NCI-H1694 treated with DMSO at 0.1 percent for 48 hours (cell line): ENCODE data around the gene AHCTF1.

ENCODE experiments used
- DNase-seq: peaks from one replicate; lab custom pipeline; 2025; lab: John Stamatoyannopoulos, UW

Gene AHCTF1, protein sequence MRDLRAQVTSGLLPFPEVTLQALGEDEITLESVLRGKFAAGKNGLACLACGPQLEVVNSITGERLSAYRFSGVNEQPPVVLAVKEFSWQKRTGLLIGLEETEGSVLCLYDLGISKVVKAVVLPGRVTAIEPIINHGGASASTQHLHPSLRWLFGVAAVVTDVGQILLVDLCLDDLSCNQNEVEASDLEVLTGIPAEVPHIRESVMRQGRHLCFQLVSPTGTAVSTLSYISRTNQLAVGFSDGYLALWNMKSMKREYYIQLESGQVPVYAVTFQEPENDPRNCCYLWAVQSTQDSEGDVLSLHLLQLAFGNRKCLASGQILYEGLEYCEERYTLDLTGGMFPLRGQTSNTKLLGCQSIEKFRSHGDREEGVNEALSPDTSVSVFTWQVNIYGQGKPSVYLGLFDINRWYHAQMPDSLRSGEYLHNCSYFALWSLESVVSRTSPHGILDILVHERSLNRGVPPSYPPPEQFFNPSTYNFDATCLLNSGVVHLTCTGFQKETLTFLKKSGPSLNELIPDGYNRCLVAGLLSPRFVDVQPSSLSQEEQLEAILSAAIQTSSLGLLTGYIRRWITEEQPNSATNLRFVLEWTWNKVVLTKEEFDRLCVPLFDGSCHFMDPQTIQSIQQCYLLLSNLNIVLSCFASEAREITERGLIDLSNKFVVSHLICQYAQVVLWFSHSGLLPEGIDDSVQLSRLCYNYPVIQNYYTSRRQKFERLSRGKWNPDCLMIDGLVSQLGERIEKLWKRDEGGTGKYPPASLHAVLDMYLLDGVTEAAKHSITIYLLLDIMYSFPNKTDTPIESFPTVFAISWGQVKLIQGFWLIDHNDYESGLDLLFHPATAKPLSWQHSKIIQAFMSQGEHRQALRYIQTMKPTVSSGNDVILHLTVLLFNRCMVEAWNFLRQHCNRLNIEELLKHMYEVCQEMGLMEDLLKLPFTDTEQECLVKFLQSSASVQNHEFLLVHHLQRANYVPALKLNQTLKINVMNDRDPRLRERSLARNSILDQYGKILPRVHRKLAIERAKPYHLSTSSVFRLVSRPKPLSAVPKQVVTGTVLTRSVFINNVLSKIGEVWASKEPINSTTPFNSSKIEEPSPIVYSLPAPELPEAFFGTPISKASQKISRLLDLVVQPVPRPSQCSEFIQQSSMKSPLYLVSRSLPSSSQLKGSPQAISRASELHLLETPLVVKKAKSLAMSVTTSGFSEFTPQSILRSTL (N-terminal part only)

DNA sequence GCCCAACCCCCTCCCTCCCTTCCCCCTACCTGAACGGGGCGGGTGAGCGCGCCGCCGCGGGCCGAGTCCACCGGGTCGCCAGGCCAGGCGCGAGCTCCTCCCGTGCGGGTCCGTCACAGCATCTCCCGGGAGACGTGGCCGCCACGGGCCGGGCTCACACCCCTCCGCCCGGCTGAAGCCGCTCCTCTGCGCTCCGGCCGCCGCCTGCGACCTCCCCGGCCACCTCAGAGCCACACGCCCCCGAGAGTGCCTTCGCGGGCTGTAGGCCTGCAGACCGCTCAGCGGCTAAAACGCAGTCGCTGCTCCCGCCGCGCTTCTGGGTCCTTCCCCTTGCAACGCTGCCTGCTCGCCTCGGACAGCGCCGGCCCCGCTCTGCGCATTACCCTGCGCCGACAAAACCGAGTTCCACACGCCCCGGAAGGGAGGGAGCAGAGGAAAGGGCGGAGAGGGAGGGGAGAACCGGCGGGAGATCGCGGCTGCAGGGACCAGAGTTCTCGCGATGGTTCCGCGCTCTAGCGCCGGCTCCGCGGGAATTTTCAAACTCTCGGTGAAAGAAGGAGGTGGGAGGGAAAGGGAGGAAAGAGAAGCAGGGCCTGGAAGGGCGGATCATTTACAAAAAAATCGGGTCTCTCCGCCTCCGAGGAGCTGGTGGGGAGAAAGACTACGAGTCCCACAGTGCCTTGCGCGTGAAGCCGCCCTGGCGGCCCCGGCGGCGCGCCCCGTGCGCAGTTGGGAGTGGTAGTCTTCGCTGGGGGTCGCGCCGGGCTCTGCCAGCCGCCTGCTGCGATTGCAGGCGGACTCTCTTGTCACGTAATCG, at the start of gene AHCTF1:
TSS of gene AHCTF1 (minus strand) at position 400 of the 817 bp plus-strand sequence. CDS start 13,578 bp downstream, outside the sequence.
- peak; percentile 98 for DNase-seq

DNA sequence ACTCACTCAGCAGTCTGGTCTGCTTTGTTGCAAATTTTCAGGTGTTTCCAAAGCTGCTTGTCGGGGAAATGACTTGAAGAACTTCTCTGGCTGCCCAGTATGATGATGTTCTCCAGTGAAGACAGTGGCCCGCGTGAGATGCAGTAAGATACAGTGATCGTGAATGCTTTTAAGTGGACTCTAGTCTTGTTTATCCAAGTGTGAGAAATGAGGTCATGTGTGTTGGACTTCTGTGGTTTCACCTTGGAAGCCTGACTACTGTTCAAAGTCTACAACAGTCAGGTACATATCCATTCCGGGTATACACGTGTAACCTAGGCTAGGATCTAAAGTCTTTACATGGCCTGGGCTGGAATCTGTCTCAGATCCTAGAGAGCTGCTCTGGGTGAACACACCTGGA, 47.0 kb upstream of the AHCTF1 start:
- no peak for DNase-seq

DNA sequence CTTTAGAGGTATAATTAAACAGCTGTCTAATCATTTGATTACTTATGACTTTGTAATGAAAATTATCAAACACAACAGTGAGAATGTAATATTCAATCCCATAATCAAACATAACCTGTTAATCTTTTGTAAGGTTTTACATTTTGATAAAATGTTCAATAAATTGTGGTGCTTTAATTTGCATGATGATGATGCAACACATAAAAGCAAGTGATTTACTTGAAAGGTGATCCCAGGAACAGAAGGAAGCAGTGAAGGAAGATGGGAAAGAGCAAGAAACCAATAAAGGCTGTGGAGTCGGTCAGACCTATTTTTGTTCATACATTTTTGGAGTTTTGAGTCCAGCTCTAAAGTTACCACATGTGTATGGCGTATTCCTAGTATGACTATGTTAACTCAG, 46.5 kb upstream of the AHCTF1 start:
- DNase-seq, result no peak

DNA sequence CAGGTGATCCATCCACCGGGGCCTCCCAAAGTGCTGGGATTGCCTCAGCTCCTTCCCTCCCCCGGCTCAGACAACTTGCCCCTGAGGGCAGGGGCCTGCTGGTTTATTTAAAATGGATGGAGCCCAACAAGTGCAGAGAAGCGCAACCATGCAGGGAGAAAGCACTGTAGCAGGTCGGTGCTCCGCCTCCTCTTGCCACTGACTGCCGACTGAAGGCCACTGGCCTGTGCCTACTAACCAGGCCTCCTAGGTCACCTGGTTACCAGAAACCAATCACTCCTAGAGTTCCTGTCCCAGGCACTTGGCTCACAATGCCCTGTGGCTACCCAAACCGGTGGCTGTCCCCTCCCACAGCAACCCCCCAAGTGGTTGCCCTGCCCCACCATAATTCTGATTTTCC, 40.2 kb upstream of the AHCTF1 start:
- no peak for DNase-seq

DNA sequence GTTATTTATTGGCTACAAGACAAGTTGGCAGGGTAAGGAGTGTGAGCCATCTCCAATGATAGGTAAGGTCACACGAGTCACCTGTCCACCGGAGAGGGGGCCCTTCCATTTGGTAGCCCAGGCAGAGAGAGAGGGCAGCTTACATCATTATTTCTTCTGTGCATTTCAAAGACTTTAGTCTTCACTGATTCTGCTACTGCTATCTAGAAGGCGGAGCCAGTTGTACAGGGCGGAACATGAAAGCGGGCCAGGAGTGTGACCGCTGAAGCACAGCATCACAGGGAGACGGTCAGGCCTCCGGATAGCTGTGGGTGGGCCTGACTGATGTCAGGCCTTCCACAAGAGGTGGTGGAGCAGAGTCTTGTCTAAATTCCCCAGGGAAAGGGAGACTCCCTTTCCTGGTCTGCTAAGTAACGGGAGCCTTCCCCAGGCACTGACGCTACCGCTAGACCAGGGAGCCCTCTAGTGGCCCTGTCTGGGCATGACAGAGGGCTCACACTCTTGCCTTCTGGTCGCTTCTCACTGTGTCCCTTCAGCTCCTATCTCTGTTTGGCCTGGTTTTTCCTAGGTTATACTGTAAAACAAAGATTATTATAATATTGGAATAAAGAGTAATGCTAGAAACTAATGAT, 39.5 kb upstream of the AHCTF1 start:
- DNase-seq, result no peak

DNA sequence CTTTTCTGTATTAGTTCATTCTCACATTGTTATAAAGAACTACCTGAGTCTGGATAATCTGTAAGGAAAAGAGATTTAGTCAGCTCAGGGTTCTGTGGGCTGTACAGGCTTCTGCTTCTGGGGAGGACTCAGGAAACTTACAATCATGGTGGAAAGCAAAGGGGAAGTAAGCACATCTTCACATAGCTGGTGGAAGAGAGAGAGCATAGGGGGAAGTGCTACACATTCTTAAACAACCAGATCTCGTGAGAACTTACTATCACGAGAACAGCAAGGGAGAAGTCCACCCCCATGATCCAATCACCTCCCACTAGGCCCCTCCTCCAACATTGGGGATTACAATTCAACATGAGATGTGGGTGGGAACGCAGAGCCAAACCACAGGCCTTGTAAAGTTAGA, 37.9 kb upstream of the AHCTF1 start:
- DNase-seq, result no peak

DNA sequence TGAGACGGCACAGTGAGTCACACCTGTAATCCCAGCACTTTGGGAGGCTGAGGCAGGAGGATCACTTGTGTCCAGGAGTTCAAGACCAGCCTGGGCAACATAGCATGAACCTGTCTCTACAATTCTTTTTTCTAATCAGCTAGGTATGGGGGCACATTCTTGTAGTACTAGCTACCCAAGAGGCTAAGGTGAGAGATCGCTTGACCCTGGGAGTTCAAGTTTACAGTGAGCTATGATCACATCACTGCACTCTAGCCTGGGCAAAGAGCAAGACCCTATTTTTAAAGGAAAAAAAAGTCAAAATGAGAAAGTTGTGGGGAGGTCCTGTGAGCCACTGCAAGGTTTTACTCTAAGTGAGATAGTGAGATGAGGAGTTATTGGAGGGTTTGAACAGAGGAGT, 34.8 kb upstream of the AHCTF1 start:
- no peak for DNase-seq

DNA sequence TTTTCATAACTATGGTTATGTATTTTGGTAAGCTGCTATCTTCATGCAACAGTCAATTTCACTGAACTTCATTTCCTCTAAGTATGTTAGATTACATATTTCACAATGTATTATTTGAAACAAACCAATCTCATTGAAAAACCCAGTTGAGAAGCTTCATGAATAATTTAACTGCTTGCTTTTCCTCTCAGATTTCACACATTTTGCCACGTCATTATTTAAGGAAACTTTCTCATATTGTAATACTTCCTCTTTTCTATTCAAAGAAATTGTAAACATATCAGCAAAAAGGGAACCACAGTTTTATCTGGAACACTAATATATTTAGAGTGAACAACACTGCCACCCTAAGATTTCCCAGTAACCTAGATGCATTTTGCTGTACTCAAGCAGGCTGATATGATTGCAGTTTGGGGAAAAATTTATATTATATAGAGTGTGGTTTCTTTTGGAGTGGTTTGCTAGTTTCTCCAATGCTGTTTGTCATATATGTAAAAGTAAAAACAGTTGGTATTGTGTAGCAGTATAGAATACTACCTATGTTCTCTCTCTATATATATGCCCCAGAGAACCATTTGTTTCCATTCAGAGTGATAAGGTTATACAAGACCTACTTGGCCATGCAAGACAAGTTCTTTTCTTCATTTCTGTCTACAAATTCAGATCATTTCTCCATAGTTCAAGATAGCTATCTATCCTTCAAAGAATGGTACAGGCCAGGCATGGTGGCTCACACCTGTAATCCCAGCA, 28.4 kb upstream of the AHCTF1 start:
- no peak for DNase-seq

DNA sequence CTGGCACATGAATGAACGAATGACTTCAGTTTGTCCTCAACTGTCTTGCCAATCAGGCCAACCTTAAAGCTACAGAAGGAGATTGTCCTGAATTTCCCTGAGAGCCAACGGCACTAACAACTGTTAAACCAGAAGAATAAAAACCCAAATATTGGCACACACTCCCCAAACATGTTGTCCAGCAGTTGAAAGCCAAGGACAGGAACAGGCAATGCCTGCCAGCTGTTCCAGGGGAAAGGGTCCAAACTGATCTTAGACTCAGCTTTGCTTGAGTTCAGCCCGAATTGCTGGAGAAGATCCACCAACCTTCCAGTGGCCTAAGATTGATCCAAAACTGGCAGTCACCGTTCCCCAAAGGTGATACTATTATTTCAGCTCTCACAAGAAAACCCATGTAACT, 22.4 kb upstream of the AHCTF1 start:
- no peak for DNase-seq

DNA sequence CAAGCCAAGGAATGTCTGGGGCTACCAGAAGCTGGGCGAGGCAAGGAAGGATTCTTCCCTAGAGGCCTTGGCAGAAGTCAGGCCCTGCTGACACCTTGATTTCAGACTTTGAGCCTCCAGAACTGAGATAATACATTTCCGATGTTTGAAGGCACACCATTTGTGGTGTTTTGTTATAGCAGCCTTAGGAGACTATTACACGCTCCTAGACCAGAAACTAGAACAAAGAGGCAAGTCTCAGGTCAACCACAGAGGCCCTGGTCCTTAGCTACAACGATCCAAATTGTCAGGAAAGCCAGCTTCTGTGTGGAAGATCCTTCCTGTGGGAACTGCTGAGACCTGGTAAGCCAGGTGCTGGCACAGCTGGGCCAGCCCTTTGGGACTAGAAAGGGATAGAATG, 19.7 kb upstream of the AHCTF1 start:
- no peak for DNase-seq

DNA sequence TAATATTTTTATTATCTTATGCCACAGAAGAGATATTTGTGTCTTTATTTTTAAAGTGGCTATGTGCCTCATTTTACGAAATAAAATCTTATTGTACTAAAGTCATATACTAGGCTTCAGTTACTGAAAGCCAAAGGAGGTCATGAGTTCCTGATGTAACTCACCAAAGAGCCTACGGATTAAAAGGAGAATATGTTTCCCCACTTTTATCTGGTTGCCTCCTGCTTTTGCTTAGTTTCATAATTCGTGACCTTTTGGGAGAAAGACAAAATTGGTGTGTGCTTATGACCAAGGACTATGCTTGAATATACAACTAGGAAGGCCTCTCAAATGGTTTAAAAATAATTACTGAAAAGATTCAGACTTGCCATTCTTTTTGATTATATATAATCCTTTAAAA, 18.2 kb upstream of the AHCTF1 start:
- no peak for DNase-seq

DNA sequence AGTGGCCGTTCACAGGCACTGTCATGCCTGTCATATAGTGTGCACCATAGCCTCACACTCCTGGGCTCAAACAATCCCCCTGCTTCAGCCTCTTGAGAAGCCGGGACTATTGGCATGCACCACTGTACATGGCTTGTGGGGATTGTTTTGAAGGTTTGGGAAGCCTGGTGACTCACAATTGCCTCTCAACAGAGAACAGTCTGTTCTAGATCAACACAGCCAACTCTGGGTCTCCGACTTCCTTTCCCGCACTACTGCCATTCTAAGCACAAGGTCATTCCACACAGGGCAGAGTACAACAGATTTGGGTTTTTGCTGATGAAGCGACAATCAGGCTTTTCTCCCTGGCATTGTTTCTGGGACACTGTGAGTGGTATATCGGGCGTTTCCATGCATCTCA, 15.5 kb upstream of the AHCTF1 start:
- no peak for DNase-seq

DNA sequence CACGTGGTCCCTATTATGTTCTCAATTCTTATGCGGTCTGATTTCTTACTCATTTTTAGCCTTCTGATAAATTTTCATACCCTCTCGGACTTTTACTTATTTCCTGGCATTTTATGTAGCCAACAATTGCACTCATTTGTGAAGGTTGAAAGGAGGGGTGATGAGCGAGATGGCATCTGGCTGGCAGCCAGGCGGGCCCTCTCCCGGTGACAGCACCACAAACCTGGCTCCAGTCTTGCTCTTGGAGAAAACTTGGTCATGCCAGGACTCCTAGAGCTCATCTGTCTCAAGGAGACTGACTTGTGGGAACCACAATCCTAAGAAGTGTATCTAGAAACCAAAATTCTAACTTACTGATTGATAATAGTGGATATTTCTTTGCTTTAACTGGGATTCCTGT, 14.6 kb upstream of the AHCTF1 start:
- DNase-seq, result no peak

DNA sequence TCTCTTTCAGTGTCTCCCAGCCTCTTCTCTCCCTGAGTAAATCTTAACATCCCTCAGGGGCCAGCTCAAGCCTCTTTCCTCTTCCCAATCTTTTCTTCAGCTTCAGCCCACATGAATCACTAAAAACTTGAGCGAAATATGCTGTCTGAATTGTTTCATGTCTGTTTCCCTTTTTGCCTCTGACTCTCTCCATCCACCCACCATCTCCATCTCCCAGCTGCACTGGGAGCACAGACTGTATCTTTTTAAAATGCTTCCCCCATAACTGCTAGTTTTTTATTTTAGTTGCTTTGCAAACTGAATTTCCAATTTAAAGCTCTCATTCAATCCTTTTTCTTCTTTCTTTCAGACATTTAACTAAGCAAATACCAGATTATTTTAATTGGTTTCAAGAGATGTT, 3.0 kb upstream of the AHCTF1 start:
- no peak for DNase-seq

DNA sequence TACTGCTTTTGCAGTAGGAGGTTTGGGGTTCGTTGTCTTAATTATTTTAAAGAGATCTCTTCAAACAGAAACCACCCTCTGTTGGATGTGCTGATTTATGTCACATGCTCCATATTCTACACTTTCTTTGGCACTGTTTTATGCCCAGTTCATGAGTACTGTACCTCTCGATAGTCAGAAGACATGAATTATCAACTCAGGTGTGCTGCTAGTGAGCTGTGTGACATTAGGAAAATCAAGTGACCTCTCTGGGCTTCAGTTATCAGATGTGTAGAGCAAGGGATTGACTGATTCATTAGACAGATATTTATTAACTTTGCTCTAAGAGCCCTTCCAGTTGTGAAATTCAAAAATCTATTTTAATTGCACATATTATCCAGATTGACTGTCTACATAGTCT, 2.1 kb upstream of the AHCTF1 start:
- no peak for DNase-seq

DNA sequence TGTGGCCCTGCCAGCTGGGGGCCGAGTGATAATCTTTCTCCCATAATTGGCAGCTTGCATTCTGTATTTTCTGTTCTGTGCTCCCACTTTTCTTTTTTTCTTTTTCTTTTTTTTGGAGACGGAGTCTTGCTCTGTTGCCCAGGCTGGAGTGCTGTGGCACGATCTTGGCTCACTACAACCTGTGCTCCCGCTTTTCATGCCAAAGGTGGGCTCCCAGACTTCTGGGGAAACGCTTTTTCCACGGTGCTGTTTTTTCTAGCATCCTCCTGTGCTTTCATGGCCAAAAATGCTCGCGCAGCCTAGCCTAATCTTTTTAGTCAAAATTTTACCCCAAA, 585 bp upstream of the AHCTF1 start:
- no peak for DNase-seq

DNA sequence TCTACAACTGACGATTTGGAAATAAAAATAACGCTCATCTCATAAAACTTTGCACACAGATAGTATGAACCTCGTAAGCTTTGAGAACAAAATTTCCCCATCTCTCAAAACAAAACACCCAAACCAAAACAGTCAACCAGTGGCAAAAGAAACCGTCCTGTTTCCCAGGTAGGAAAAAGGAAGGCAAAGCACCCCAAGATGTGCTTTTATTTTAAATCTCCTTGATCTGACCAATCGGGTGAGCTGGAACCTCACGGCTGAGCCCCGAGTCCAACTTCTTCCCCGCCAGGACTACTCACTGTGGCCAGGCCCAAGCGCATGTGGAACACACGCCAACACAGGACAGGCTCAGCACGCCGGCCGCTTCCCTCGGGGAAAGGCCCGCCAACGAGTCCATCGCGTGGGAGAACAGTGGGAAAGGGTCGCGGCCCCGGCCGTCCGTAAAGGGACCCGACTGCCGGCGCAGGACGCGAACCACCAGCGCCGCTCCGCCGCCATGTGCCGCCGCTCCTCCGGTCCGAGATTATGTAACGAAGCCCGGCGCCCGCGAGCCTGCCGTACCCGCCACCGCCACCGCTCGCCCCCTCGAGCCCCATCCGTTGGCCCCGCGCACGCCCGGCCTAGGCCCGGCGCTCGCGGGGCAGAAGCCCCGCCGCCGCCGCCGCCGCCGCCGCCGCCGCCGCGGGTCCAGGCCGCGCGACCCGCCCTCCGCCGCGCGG, 759 bp downstream of the AHCTF1 start:
- no peak for DNase-seq

DNA sequence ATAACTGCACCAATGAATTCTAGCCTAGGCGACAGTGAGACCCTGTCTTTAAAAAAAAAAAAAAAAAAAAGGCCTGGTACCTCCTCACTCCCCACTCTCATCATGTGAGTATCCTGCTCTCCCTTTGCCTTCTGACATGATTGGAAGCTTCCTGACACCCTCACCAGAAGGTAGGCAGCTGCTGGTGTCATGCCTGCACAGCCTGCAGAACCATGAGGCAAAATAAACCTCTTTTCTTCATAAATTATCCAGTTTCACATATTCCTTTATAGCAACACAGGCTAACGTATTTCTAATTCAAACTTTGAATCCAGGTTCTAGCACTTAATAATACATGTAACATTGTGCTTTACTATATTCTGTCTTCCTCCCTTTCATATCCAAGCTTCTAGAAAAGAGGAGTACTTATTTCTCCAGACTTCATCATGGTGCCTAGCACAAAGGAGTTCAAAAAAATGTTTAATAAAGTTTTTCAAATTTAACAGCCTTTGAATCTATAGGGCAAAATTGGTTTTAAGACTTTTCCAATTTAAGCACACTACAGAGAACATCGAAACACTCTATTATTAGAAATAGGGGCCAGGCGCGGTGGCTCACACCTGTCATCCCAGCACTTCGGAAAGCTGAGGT, 5.6 kb downstream of the AHCTF1 start:
- DNase-seq, result no peak

DNA sequence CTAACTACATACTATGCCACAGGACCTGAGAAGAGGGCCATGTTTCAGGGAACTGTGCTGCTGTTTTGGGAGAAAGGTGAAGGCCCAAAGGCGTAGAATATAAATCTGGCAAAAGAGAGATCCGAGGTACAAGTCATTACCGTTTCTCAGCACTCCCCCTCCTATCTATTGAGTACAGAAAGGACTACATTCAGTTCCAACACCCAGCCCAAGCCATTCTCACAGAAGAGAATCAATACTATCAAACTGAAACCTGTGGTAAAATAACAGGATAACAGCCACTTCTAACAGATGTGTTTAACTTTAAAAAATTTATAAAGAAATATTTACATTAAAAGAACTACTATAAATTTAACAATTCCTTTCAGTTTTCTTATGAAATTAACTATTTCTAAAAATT, 7.8 kb downstream of the AHCTF1 start:
- DNase-seq, result no peak
